Neuronal stem cell (in vitro differentiated cells): ENCODE measurements around the gene PDE8A.

Experiments used
- DNase-seq: peaks from one replicate; pipeline ENCODE4 v3.0.0-alpha.2; 2013; ENCODE audit warnings: low spot score
- H2AFZ ChIP-seq: one replicate; pipeline ENCODE4 v1.6.1; 2013; ENCODE audit warnings: mild to moderate bottlenecking, low read length, inconsistent platforms
- H2AK5ac ChIP-seq: 2 replicates; pipeline ENCODE4 v1.6.1; 2013; ENCODE audit warnings: low read depth, mild to moderate bottlenecking, inconsistent platforms, low read length, moderate library complexity, mixed read lengths
- H2BK120ac ChIP-seq: 2 replicates; pipeline ENCODE4 v1.6.1; 2013; ENCODE audit warnings: low read depth, mild to moderate bottlenecking, inconsistent platforms, low read length, moderate library complexity, mixed read lengths
- H2BK12ac ChIP-seq: one replicate; pipeline ENCODE4 v1.6.1; 2013; ENCODE audit warnings: low read length, inconsistent platforms
- H2BK15ac ChIP-seq: 2 replicates; pipeline ENCODE4 v1.6.1; 2013; ENCODE audit warnings: mild to moderate bottlenecking, low read length, inconsistent platforms, mixed read lengths
- H2BK5ac ChIP-seq: one replicate; pipeline ENCODE4 v1.6.1; 2013; ENCODE audit warnings: inconsistent platforms, mild to moderate bottlenecking, low read length, moderate library complexity
- H3K14ac ChIP-seq: one replicate; pipeline ENCODE4 v1.6.1; 2013; ENCODE audit warnings: low read length, inconsistent platforms
- H3K18ac ChIP-seq: 2 replicates; pipeline ENCODE4 v1.6.1; 2013; ENCODE audit warnings: low read length, inconsistent platforms
- H3K23ac ChIP-seq: 2 replicates; pipeline ENCODE4 v1.6.1; 2013; ENCODE audit warnings: low read depth, mild to moderate bottlenecking, mixed read lengths, low read length, inconsistent platforms; ENCODE audit not compliant: poor library complexity
- H3K27ac ChIP-seq: replicated peaks from 3 replicates; pipeline ENCODE4 v1.5.1; 2013; ENCODE audit warnings: low read length, inconsistent platforms
- H3K27me3 ChIP-seq, 3 experiments: 2 replicates each; pipeline ENCODE4 v1.6.1; 2013; ENCODE audit warnings: low read length in 3 of 3, mild to moderate bottlenecking in 2 of 3, inconsistent platforms in 1 of 3, low read depth in 1 of 3, mixed read lengths in 1 of 3, moderate library complexity in 1 of 3; ENCODE audit not compliant: control insufficient read depth in 3 of 3, insufficient read depth in 3 of 3
- H3K36me3 ChIP-seq, 2 donors: replicated peaks in 1 of 2; 2 replicates each; pipeline ENCODE4 v1.6.1; 2013; ENCODE audit warnings: low read length in 2 of 2; ENCODE audit not compliant: control insufficient read depth in 2 of 2, insufficient read depth in 2 of 2
- H3K4ac ChIP-seq: 2 replicates; pipeline ENCODE4 v1.6.1; 2013; ENCODE audit warnings: inconsistent platforms, mild to moderate bottlenecking, low read length, moderate library complexity
- H3K4me1 ChIP-seq, 2 donors: 1 replicate in 1 of 2; 2 replicates in 1 of 2; pipeline ENCODE4 v1.6.1; 2013; ENCODE audit warnings: low read length in 2 of 2, low read depth in 1 of 2; ENCODE audit not compliant: control insufficient read depth in 2 of 2, insufficient read depth in 1 of 2
- H3K4me2 ChIP-seq: one replicate; pipeline ENCODE4 v1.6.1; 2013; ENCODE audit warnings: mild to moderate bottlenecking, low read length, inconsistent platforms; ENCODE audit not compliant: insufficient read depth, poor library complexity, severe bottlenecking
- H3K4me3 ChIP-seq, 2 donors: 2 replicates each; pipeline ENCODE4 v1.5.1; 2013; ENCODE audit warnings: low read length in 2 of 2, mild to moderate bottlenecking in 2 of 2, inconsistent platforms in 1 of 2, moderate library complexity in 1 of 2
- H3K79me1 ChIP-seq: one replicate; pipeline ENCODE4 v1.6.1; 2013; ENCODE audit warnings: low read depth, mild to moderate bottlenecking, inconsistent platforms, low read length, moderate library complexity
- H3K9ac ChIP-seq: one replicate; pipeline ENCODE4 v1.6.1; 2013; ENCODE audit warnings: mild to moderate bottlenecking, low read depth, low read length, inconsistent platforms; ENCODE audit not compliant: poor library complexity
- H3K9me3 ChIP-seq, 2 donors: replicated peaks in 1 of 2; 2 replicates each; pipeline versions ENCODE3 to v1.6.1; 2013; ENCODE audit warnings: low read length in 2 of 2, mild to moderate bottlenecking in 2 of 2, inconsistent platforms in 1 of 2, low read depth in 1 of 2, mixed read lengths in 1 of 2, moderate library complexity in 1 of 2; ENCODE audit not compliant: control insufficient read depth in 2 of 2, insufficient read depth in 1 of 2
- H4K8ac ChIP-seq: one replicate; pipeline ENCODE4 v1.6.1; 2013; ENCODE audit warnings: low read depth, mild to moderate bottlenecking, inconsistent platforms, low read length, moderate library complexity
- H4K91ac ChIP-seq: one replicate; pipeline ENCODE4 v1.6.1; 2013; ENCODE audit warnings: low read length, low read depth, mild to moderate bottlenecking, inconsistent platforms; ENCODE audit not compliant: poor library complexity
- WGBS, 2 donors: extraction: QIAGEN DNeasy Blood & Tissue Kit; methylation state at CpG; one replicate each; pipeline ENCODE4 v1.1.7; 2013; ENCODE audit warnings: missing lambda C conversion rate in 2 of 2, mixed read lengths in 1 of 2; ENCODE audit not compliant: insufficient read length in 2 of 2, insufficient replicate concordance in 1 of 2; ENCODE audit errors: extremely low coverage in 2 of 2; 5-methylcytosine and 5-hydroxymethylcytosine counted together

PDE8A gene

DNA sequence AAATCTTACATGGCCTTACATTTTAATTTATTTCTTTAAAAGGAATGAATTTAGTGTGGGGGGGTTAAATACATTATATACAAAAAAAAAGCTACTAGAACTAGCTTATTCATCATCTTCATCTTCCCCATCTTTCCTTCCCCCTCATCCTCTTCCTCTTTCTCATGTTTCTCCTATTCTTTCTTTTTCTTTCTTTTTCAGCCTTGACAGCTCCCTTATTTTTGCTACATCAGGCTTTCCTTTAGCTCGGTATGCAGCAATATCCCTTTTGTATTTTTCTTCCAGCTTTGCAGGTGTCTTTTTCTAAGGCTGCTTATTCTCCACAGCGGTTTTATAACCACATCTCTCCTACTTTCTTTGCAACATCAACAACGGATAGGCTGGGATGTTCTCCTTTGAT lies 41.3 kb upstream of the PDE8A start:
- Histone ChIP-seq H3K79me1 (no peaks in the 10 kb centered on the region), H3K27me3 (peaks cover 0 to 6% (median 0%) of the 10 kb centered on the region in 3 experiments), H3K9ac (no peak overlapping the region), H4K91ac (no peak overlapping the region), H3K4ac (no peak overlapping the region), H3K4me2 (no peak overlapping the region), H3K18ac (no peak overlapping the region), H4K8ac (no peak overlapping the region), H2BK5ac (no peak overlapping the region), H3K27ac (no peak overlapping the region), H2AFZ (no peak overlapping the region), H3K36me3 (no peaks in the 10 kb centered on the region), H2AK5ac (no peak overlapping the region), H3K14ac (no peak overlapping the region), H2BK15ac (no peak overlapping the region), H3K23ac (no peak overlapping the region), H3K4me3 (no peak overlapping the region), H2BK12ac (no peak overlapping the region), H2BK120ac (no peak overlapping the region), H3K4me1 (no peaks in the 10 kb centered on the region), H3K9me3 (no peaks in the 10 kb centered on the region)
- DNase-seq: no peak
- no CpG with 5 or more reads among the region's 3 CpGs for WGBS, 2 donors

DNA sequence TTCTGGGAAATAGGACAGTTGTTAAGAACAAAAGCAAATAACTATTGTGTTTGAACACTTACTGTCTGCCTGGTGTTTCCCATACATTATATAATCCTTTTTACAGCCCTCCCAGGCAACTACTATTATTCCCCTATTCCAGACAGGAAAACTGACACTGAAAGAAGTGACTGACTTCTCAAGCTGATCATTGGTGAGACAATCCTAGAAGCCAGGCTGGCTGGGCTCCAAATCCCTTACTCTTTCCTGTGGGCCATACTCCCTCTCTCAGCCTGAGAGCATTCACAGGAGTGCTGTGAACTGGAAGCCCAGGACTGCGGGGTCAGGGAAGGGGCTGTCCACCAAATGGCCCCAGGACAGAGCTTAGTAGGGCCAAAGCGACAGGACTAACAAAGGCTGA lies 39.2 kb upstream of the PDE8A start:
- H3K4me3 ChIP-seq: peak overlapping the region in 1 of 2 donors; percentile 48
- no peak overlapping the region for H2BK15ac ChIP-seq
- no peaks in the 10 kb centered on the region for H3K36me3 ChIP-seq
- no peak overlapping the region for H2AFZ ChIP-seq
- no peaks in the 10 kb centered on the region for H3K79me1 ChIP-seq
- H3K18ac ChIP-seq: no peak overlapping the region
- no peak overlapping the region for H2BK5ac ChIP-seq
- no peak overlapping the region for H3K4ac ChIP-seq
- no peak overlapping the region for H3K27ac ChIP-seq
- H3K9me3 ChIP-seq: peaks cover 0 to 2% of the 10 kb centered on the region in 2 donors
- H4K8ac ChIP-seq: no peak overlapping the region
- H2BK120ac ChIP-seq: no peak overlapping the region
- no peak overlapping the region for H3K14ac ChIP-seq
- no peak overlapping the region for H2BK12ac ChIP-seq
- no peak overlapping the region for H4K91ac ChIP-seq
- H3K4me2 ChIP-seq: no peak overlapping the region
- no CpG with 5 or more reads among the region's 2 CpGs for WGBS, 2 donors
- H3K27me3 ChIP-seq: peaks cover 0 to 6% (median 0%) of the 10 kb centered on the region in 3 experiments
- no peak for DNase-seq
- no peak overlapping the region for H3K9ac ChIP-seq
- H3K23ac ChIP-seq: no peak overlapping the region
- no peak overlapping the region for H2AK5ac ChIP-seq
- H3K4me1 ChIP-seq: no peaks in the 10 kb centered on the region

GRCh38 chr15:84944311-84944710 lies 37.3 kb upstream of the PDE8A start:
- no peak overlapping the region for H3K4me3 ChIP-seq
- no peak overlapping the region for H3K4ac ChIP-seq
- no peak overlapping the region for H3K18ac ChIP-seq
- no peak overlapping the region for H2AFZ ChIP-seq
- H2BK120ac ChIP-seq: no peak overlapping the region
- no peaks in the 10 kb centered on the region for H3K36me3 ChIP-seq
- H2AK5ac ChIP-seq: no peak overlapping the region
- peaks cover 0 to 2% of the 10 kb centered on the region in 2 donors for H3K9me3 ChIP-seq
- H3K23ac ChIP-seq: no peak overlapping the region
- no peak overlapping the region for H2BK15ac ChIP-seq
- no peak overlapping the region for H3K27ac ChIP-seq
- H2BK5ac ChIP-seq: no peak overlapping the region
- H4K91ac ChIP-seq: no peak overlapping the region
- H3K9ac ChIP-seq: no peak overlapping the region
- no peak for DNase-seq
- no peaks in the 10 kb centered on the region for H3K79me1 ChIP-seq
- WGBS, 2 donors: no CpG with 5 or more reads among the region's 10 CpGs
- no peak overlapping the region for H3K14ac ChIP-seq
- H4K8ac ChIP-seq: no peak overlapping the region
- H2BK12ac ChIP-seq: no peak overlapping the region
- H3K27me3 ChIP-seq: peaks cover 0 to 6% (median 0%) of the 10 kb centered on the region in 3 experiments
- H3K4me1 ChIP-seq: peaks cover 0 to 4% of the 10 kb centered on the region in 2 donors
- no peak overlapping the region for H3K4me2 ChIP-seq

DNA sequence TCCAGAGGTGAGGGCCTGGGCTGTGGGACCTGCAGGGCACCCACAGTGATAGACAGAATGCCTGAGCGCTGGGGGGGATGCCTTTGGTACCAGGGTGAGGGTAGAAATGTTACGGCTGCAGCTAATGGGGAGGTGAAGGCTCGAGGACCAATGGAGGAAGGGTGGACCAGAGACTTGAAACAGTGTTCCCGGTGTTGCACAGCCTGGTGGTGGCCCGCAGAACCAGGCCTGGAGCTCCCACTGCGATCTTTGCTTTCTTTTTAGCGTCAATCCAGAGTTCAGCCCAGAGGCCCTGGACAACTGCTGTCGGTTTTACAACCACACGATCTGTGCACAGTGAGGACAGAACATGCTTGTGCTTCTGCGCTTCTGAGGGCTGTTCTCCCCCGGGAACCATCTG lies 36.8 kb upstream of the PDE8A start:
- no peak overlapping the region for H3K4ac ChIP-seq

More for the DNA sequence above, 36.8 kb upstream of the PDE8A start:
- Histone ChIP-seq H2BK15ac (no peak overlapping the region), H4K8ac (no peak overlapping the region), H3K18ac (peak overlapping the region; percentile 2), H2BK120ac (no peak overlapping the region), H2AK5ac (no peak overlapping the region), H3K9ac (no peak overlapping the region), H2AFZ (no peak overlapping the region), H3K4me2 (no peak overlapping the region), H4K91ac (no peak overlapping the region), H3K27ac (no peak overlapping the region), H3K27me3 (peaks cover 0 to 6% (median 0%) of the 10 kb centered on the region in 3 experiments), H3K4me3 (no peak overlapping the region), H3K79me1 (no peaks in the 10 kb centered on the region), H2BK12ac (no peak overlapping the region), H3K23ac (no peak overlapping the region), H2BK5ac (no peak overlapping the region), H3K36me3 (no peaks in the 10 kb centered on the region), H3K4me1 (peaks cover 0 to 4% of the 10 kb centered on the region in 2 donors), H3K9me3 (peaks cover 0 to 2% of the 10 kb centered on the region in 2 donors), H3K14ac (no peak overlapping the region)
- WGBS, 2 donors: no CpG with 5 or more reads among the region's 11 CpGs
- DNase-seq: no peak
